PC-9 (cell line): Measurements from ENCODE around the gene PLPP1. TPM values are rescaled to one million over a fixed set of nuclear protein-coding genes. Genes with fewer than 3 reads are reported as not detected.

ENCODE experiments used
- BruUV-seq: library from RNA; stranded (reverse); fragments of 400-500 nt; replicated peaks from 2 replicates; lab custom pipeline; 2021; lab: Mats Ljungman, UMichigan
- CTCF ChIA-PET: fragments of 300-600 bp; sonication (Branson Sonifier 250); formaldehyde crosslinking; loops from one replicate; lab custom pipeline; 2022; ENCODE audit warnings: antibody characterized with exemption; lab: Charles Lee
- POLR2A ChIA-PET: fragments of 300-600 bp; sonication (Branson Sonifier 250); formaldehyde crosslinking; loops from one replicate; lab custom pipeline; 2022; ENCODE audit warnings: antibody characterized with exemption; ENCODE audit not compliant: unreplicated experiment; lab: Charles Lee
- DNase-seq, 2 experiments: peaks; one replicate each; pipeline versions ENCODE4 v3.0.0 to v3.0.0-alpha.2; 2015 to 2022; ENCODE audit warnings: mixed read lengths in 1 of 2
- H2AFZ ChIP-seq: fragments of 200-600 bp; sonication (generic); 2 replicates; pipeline ENCODE4 v1.8.1; 2017; ENCODE audit warnings: antibody characterized with exemption
- H3F3A ChIP-seq: fragments of 200-600 bp; sonication (generic); 2 replicates; pipeline ENCODE4 v1.8.1; 2017; ENCODE audit warnings: antibody characterized with exemption, mild to moderate bottlenecking, low read depth; ENCODE audit not compliant: insufficient read depth
- H3K27ac ChIP-seq: fragments of 200-600 bp; sonication (generic); 2 replicates; pipeline ENCODE4 v1.6.1; 2016; ENCODE audit warnings: mixed run types
- H3K27me3 ChIP-seq: fragments of 200-600 bp; sonication (generic); 2 replicates; pipeline ENCODE4 v1.6.1; 2016; ENCODE audit warnings: low read depth, mixed run types; ENCODE audit not compliant: insufficient read depth
- H3K36me3 ChIP-seq: fragments of 200-600 bp; sonication (generic); 2 replicates; pipeline ENCODE4 v1.6.1; 2016; ENCODE audit warnings: low read depth, mixed run types
- H3K4me1 ChIP-seq: fragments of 200-600 bp; sonication (generic); replicated peaks from 2 replicates; pipeline ENCODE4 v1.6.1; 2016; ENCODE audit warnings: mixed run types; ENCODE audit not compliant: insufficient read depth
- H3K4me2 ChIP-seq: fragments of 200-600 bp; sonication (generic); 2 replicates; pipeline ENCODE4 v1.6.1; 2017; ENCODE audit warnings: mixed run types
- H3K4me3 ChIP-seq: fragments of 200-600 bp; sonication (generic); 2 replicates; pipeline ENCODE4 v1.6.1; 2016; ENCODE audit warnings: mixed run types
- H3K79me2 ChIP-seq: fragments of 200-600 bp; sonication (generic); 2 replicates; pipeline ENCODE4 v1.6.1; 2017; ENCODE audit warnings: low read depth, mixed run types
- H3K9me2 ChIP-seq: fragments of 200-600 bp; sonication (generic); 2 replicates; pipeline ENCODE4 v1.8.1; 2017; ENCODE audit warnings: mild to moderate bottlenecking; ENCODE audit not compliant: insufficient read depth
- H3K9me3 ChIP-seq: fragments of 200-600 bp; sonication (generic); 2 replicates; pipeline ENCODE4 v1.8.1; 2016; ENCODE audit warnings: low read depth; ENCODE audit not compliant: insufficient read depth
- H4K20me1 ChIP-seq: fragments of 200-600 bp; sonication (generic); 2 replicates; pipeline ENCODE4 v1.8.1; 2017; ENCODE audit not compliant: insufficient read depth
- CTCF ChIP-seq: fragments of 200-600 bp; sonication (generic); conservative IDR thresholded peaks from 2 replicates; pipeline ENCODE4 v1.6.1; 2017; ENCODE audit warnings: mixed run types, antibody characterized with exemption, mild to moderate bottlenecking, moderate library complexity
- EZH2 ChIP-seq: fragments of 200-600 bp; sonication (generic); IDR thresholded peaks from 2 replicates; pipeline ENCODE4 v1.8.0; 2017; ENCODE audit warnings: antibody characterized with exemption, low read depth
- intact Hi-C: fragments of 100-400 bp; cut with micrococcal nuclease; formaldehyde crosslinking; loops from one replicate; pipeline ENCODE4 v1.10.0; 2022; ENCODE audit not compliant: unreplicated experiment
- total RNA-seq: library from RNA; stranded (reverse); gene quantifications from 2 replicates; pipeline ENCODE4 v1.2.3, GENCODE V29; 2021

Gene PLPP1
- total RNA-seq, 1 experiment from 2014 or later = 12.2 TPM

DNA sequence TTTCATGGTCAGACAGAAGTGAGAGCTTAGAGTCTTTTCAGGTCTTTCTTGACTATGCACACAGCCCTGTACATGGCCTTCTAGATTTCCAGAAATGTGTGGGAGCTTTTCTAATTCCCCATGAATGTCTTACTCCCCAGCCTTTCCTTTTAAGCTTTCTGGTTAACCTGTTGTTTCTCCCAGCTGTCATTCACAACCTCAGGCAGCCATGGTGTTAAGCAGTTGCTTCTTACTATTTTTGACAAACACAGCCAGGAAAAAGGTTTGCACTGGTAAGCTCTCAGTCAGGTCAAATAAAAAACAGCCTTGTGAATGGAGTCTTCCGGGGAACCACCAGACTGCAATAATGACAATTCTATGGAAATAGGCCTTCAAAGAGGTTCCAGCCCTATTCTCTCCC lies 142.1 kb downstream of the PLPP1 start:
- ChIA-PET CTCF (no interaction called here), POLR2A (no interaction called here)
- H3K9me3 ChIP-seq = no peaks in the 10 kb centered on the region; the same call in 1 of the 2 replicates
- BruUV-seq = no TSS peak
- no peaks in the 10 kb centered on the region for H3K79me2 ChIP-seq
- DNase-seq = no peak
- H2AFZ ChIP-seq = no peak overlapping the region
- no peaks in the 10 kb centered on the region for H3K9me2 ChIP-seq
- no peaks in the 10 kb centered on the region for H4K20me1 ChIP-seq
- intact Hi-C loops = no loop called here
- H3K4me1 ChIP-seq = no peaks in the 10 kb centered on the region; the same call in 1 of the 2 replicates
- peaks cover 7% of the 10 kb centered on the region; the same call in 1 of the 2 replicates for H3F3A ChIP-seq
- no peak overlapping the region for H3K4me2 ChIP-seq
- TF ChIP-seq CTCF (no peak), EZH2 (no peak)
- H3K27me3 ChIP-seq = no peaks in the 10 kb centered on the region
- H3K27ac ChIP-seq = no peak overlapping the region
- H3K36me3 ChIP-seq = peaks cover 25% of the 10 kb centered on the region
- H3K4me3 ChIP-seq = no peak overlapping the region

DNA sequence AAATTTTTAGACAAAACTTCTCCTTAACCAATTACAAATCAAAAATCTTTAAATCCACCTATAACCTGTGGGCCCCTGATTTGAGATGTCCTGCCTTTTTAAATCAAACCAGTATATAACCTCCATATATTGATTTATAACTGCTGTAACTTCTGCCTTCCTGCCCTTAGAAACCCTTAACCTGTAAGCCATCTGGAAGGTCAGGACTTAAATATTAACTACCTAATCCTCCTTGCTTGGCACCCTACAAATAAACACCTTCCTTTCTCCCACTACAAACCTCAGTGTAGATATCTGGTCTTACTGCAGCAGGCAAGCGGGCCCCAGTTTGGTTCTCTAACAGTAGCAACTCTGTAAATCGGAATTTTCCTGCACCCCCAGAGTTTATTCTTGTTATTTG lies 143.1 kb downstream of the PLPP1 start:
- Histone ChIP-seq H3K36me3 (peaks cover 29% of the 10 kb centered on the region), H3K27ac (no peak overlapping the region), H3K4me1 (no peaks in the 10 kb centered on the region; the same call in 1 of the 2 replicates), H3K27me3 (no peaks in the 10 kb centered on the region), H3K4me3 (no peak overlapping the region), H3K9me3 (no peaks in the 10 kb centered on the region; the same call in 1 of the 2 replicates), H3K79me2 (no peaks in the 10 kb centered on the region), H4K20me1 (no peaks in the 10 kb centered on the region), H3F3A (peaks cover 7% of the 10 kb centered on the region; the same call in 1 of the 2 replicates), H2AFZ (no peak overlapping the region), H3K9me2 (no peaks in the 10 kb centered on the region), H3K4me2 (no peak overlapping the region)
- no peak for TF ChIP-seq EZH2
- TF ChIP-seq CTCF = no peak
- intact Hi-C loops = no loop called here
- ChIA-PET POLR2A (no interaction called here), CTCF (interaction anchor here (0.6 kb wide), 1 partner anchor 286 kb away, joined by 3 read pairs; no protein-coding TSS in a partner anchor)
- BruUV-seq = no TSS peak
- no peak for DNase-seq

DNA sequence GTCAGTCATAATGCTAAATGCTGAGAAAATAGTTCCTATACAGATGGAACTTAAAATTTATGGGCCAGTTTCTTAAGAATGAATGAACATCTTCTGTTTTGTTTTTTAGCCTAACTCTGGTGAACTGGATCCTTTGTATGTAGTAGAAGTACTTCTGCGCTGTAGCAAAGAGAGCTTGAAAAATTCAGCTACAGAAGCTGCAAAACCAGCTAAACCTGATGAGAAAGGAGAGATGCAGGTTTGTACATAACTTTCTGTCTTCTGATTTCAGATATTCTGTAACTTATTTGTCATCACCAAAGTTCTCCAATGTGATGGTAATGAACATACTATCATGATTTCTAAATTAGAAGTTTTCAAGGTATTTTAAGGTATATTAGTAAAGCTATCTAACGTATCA lies 146.9 kb downstream of the PLPP1 start:
- no peaks in the 10 kb centered on the region; the same call in 1 of the 2 replicates for H3K9me3 ChIP-seq
- no peak for TF ChIP-seq EZH2
- TF ChIP-seq CTCF = no peak
- H3K4me2 ChIP-seq = no peak overlapping the region
- H2AFZ ChIP-seq = no peak overlapping the region
- peaks cover 7% of the 10 kb centered on the region; the same call in 1 of the 2 replicates for H3F3A ChIP-seq
- H3K36me3 ChIP-seq = peaks cover 29% of the 10 kb centered on the region
- CTCF ChIA-PET = no interaction called here
- no TSS peak for BruUV-seq
- H3K4me3 ChIP-seq = no peak overlapping the region
- no peak overlapping the region for H3K27ac ChIP-seq
- no peaks in the 10 kb centered on the region for H3K79me2 ChIP-seq
- H3K4me1 ChIP-seq = no peaks in the 10 kb centered on the region; the same call in 1 of the 2 replicates
- no peak for DNase-seq
- no peaks in the 10 kb centered on the region for H3K9me2 ChIP-seq
- POLR2A ChIA-PET = interaction anchor here (0.6 kb wide), 1 partner anchor 324 kb away, joined by 3 read pairs; no protein-coding TSS in a partner anchor
- no peaks in the 10 kb centered on the region; the same call in 1 of the 2 replicates for H4K20me1 ChIP-seq
- no peaks in the 10 kb centered on the region for H3K27me3 ChIP-seq
- intact Hi-C loops = no loop called here
